Limb (tissue), 2 donors: ENCODE results near the gene PTCHD4.
"Not testable (repeated sequence)": the region's sequence is repeated elsewhere in the genome, so short reads cannot be mapped to it uniquely, and the experiment has no call there.

Experiments used
- DNase-seq, 2 donors: peaks; one replicate each; pipeline ENCODE4 v3.0.0-alpha.2; 2016; ENCODE audit errors: extremely low spot score in 2 of 2

PTCHD4 gene

GRCh38 chr6:48111143-48111506 lies at the start of gene PTCHD4:
Gene PTCHD4, minus strand, starts transcription at chr6:48111197. Its CDS starts 42,240 bp downstream, at chr6:48068957.
- DNase-seq, result no peak

GRCh38 chr6:48151142-48151541 lies 40.1 kb upstream of the PTCHD4 start:
- no peak for DNase-seq

GRCh38 chr6:48150701-48151100 lies 39.7 kb upstream of the PTCHD4 start:
- no peak for DNase-seq

GRCh38 chr6:48147051-48147450 lies 36.1 kb upstream of the PTCHD4 start:
- DNase-seq, result no peak

- no peak for DNase-seq
These were observed 33.0 kb upstream of the PTCHD4 start for GRCh38 chr6:48144021-48144420.

- no peak for DNase-seq
These were observed 31.0 kb upstream of the PTCHD4 start for GRCh38 chr6:48141975-48142374.

- DNase-seq, result no peak
These were observed 29.0 kb upstream of the PTCHD4 start for GRCh38 chr6:48139818-48140614.

GRCh38 chr6:48136856-48137255 lies 25.9 kb upstream of the PTCHD4 start:
- no peak for DNase-seq

- no peak for DNase-seq
These were observed 24.5 kb upstream of the PTCHD4 start for GRCh38 chr6:48135323-48136084.

- no peak for DNase-seq
These were observed 23.2 kb upstream of the PTCHD4 start for GRCh38 chr6:48134246-48134645.

GRCh38 chr6:48123601-48124000 lies 12.6 kb upstream of the PTCHD4 start:
- DNase-seq, result no peak

- not testable (repeated sequence) for DNase-seq
These were observed 11.2 kb upstream of the PTCHD4 start for GRCh38 chr6:48121983-48122749.

GRCh38 chr6:48116699-48117645 lies 6.0 kb upstream of the PTCHD4 start:
- no peak for DNase-seq

- DNase-seq, result no peak
These were observed 2.1 kb upstream of the PTCHD4 start for GRCh38 chr6:48113130-48113529.

GRCh38 chr6:48111575-48111974 lies 578 bp upstream of the PTCHD4 start:
- DNase-seq, result no peak

- no peak for DNase-seq
These were observed 408 bp downstream of the PTCHD4 start for GRCh38 chr6:48110436-48111142.

GRCh38 chr6:48109944-48110343 lies 1.1 kb downstream of the PTCHD4 start:
- DNase-seq, result no peak

- DNase-seq, result not testable (repeated sequence)
These were observed 8.4 kb downstream of the PTCHD4 start for GRCh38 chr6:48102476-48103195.

- DNase-seq, result no peak
These were observed 9.7 kb downstream of the PTCHD4 start for GRCh38 chr6:48101290-48101689.

GRCh38 chr6:48100588-48100895 lies 10.5 kb downstream of the PTCHD4 start:
- no peak for DNase-seq
